ENCODE data around the gene SLC9A2. TPM values are rescaled to one million over a fixed set of nuclear protein-coding genes. Genes with fewer than 3 reads are reported as not detected.

The SLC9A2 gene
- total RNA-seq, 1 donor from 2014 or later: not detected

GRCh38 chr2:102620332-102620731, 979 bp downstream of the SLC9A2 start:
- CTCF ChIA-PET: no interaction called here

GRCh38 chr2:102621630-102622029, 2.3 kb downstream of the SLC9A2 start:
- H3K9me3 Mint-ChIP-seq: no peaks in the 10 kb centered on the region
- intact Hi-C loops (cut with micrococcal nuclease): no loop called here
- DNase-seq: no peak
- peaks cover 7% of the 10 kb centered on the region for H3K4me1 Mint-ChIP-seq
- H3K27ac Mint-ChIP-seq: no peak overlapping the region
- no peak for ATAC-seq (ENCODE audit: low read depth)
- no peak overlapping the region for H3K4me3 Mint-ChIP-seq
- CTCF ChIA-PET: no interaction called here
- H3K36me3 Mint-ChIP-seq (ENCODE audit: low read depth): no peaks in the 10 kb centered on the region
- peaks cover 37% of the 10 kb centered on the region for H3K27me3 Mint-ChIP-seq
- POLR2A ChIA-PET: no interaction called here
- TF ChIP-seq, protein P1, sequence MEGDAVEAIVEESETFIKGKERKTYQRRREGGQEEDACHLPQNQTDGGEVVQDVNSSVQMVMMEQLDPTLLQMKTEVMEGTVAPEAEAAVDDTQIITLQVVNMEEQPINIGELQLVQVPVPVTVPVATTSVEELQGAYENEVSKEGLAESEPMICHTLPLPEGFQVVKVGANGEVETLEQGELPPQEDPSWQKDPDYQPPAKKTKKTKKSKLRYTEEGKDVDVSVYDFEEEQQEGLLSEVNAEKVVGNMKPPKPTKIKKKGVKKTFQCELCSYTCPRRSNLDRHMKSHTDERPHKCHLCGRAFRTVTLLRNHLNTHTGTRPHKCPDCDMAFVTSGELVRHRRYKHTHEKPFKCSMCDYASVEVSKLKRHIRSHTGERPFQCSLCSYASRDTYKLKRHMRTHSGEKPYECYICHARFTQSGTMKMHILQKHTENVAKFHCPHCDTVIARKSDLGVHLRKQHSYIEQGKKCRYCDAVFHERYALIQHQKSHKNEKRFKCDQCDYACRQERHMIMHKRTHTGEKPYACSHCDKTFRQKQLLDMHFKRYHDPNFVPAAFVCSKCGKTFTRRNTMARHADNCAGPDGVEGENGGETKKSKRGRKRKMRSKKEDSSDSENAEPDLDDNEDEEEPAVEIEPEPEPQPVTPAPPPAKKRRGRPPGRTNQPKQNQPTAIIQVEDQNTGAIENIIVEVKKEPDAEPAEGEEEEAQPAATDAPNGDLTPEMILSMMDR (IDR thresholded peaks at IDR 0.05): no peak

More at GRCh38 chr2:102620332-102620731, 979 bp downstream of the SLC9A2 start:
- H3K36me3 Mint-ChIP-seq (ENCODE audit: low read depth): no peaks in the 10 kb centered on the region
- peaks cover 45% of the 10 kb centered on the region for H3K27me3 Mint-ChIP-seq
- ATAC-seq (ENCODE audit: low read depth): no peak
- no peaks in the 10 kb centered on the region for H3K9me3 Mint-ChIP-seq
- no peak overlapping the region for H3K4me3 Mint-ChIP-seq
- H3K4me1 Mint-ChIP-seq: peaks cover 7% of the 10 kb centered on the region
- TF ChIP-seq, protein P1 (IDR thresholded peaks at IDR 0.05): no peak
- POLR2A ChIA-PET: no interaction called here
- DNase-seq: no peak
- no peak overlapping the region for H3K27ac Mint-ChIP-seq
- intact Hi-C loops (cut with micrococcal nuclease): no loop called here

DNA sequence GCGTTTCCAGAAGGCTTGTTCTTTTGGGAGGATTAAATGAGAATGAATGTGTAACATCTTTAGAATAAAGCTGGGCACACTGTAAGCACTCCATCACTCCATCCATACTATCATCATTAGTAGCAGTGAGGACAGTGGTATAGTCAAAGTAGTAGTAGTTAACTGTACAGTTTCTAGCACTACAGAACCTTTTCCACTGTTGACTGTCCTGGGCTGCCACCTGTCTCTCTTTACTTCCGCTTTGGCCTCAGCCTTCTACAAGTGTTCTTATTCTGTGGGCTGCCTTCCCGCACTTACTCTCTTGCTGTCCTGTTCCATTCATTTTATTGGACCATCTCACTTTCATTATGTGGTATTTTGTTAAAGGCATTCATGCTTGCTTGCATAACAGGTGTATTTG, 3.3 kb downstream of the SLC9A2 start:
- H3K9me3 Mint-ChIP-seq: no peaks in the 10 kb centered on the region
- H3K4me1 Mint-ChIP-seq: peaks cover 7% of the 10 kb centered on the region
- DNase-seq (no peak), ATAC-seq (ENCODE audit: low read depth) (no peak)
- TF ChIP-seq, protein P1 (IDR thresholded peaks at IDR 0.05): no peak
- intact Hi-C loops (cut with micrococcal nuclease): no loop called here
- ChIA-PET POLR2A (no interaction called here), CTCF (no interaction called here)
- no peaks in the 10 kb centered on the region for H3K36me3 Mint-ChIP-seq (ENCODE audit: low read depth)
- peaks cover 30% of the 10 kb centered on the region for H3K27me3 Mint-ChIP-seq
- H3K27ac Mint-ChIP-seq: no peak overlapping the region
- no peak overlapping the region for H3K4me3 Mint-ChIP-seq

DNA sequence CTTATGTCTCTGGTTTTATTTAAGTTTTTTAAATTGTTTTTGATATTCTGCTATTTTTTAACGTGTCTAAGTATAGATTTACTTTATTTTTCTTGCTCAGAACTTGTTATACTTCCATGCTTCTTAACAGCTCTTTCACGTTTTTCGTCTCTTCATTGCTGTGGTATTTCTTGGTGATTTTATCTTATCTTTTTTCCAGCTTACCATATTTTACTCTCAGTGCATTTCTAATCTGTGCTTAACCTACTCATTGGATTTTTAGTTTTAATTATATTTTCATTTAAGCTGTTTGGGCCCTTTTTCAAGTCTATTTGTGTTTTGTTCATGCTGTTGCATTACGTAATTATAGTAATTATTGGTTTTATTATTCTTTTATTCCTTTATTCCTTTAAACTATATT, 11.1 kb downstream of the SLC9A2 start:
- POLR2A ChIA-PET: no interaction called here
- CTCF ChIA-PET: no interaction called here
- TF ChIP-seq, protein P1 (IDR thresholded peaks at IDR 0.05): no peak
- H3K4me1 Mint-ChIP-seq: no peaks in the 10 kb centered on the region
- no peak overlapping the region for H3K4me3 Mint-ChIP-seq
- H3K9me3 Mint-ChIP-seq: no peaks in the 10 kb centered on the region
- H3K27ac Mint-ChIP-seq: no peak overlapping the region
- ATAC-seq (ENCODE audit: low read depth) (no peak), DNase-seq (no peak)
- intact Hi-C loops (cut with micrococcal nuclease): no loop called here
- H3K36me3 Mint-ChIP-seq (ENCODE audit: low read depth): no peaks in the 10 kb centered on the region
- H3K27me3 Mint-ChIP-seq: peaks cover 3% of the 10 kb centered on the region

DNA sequence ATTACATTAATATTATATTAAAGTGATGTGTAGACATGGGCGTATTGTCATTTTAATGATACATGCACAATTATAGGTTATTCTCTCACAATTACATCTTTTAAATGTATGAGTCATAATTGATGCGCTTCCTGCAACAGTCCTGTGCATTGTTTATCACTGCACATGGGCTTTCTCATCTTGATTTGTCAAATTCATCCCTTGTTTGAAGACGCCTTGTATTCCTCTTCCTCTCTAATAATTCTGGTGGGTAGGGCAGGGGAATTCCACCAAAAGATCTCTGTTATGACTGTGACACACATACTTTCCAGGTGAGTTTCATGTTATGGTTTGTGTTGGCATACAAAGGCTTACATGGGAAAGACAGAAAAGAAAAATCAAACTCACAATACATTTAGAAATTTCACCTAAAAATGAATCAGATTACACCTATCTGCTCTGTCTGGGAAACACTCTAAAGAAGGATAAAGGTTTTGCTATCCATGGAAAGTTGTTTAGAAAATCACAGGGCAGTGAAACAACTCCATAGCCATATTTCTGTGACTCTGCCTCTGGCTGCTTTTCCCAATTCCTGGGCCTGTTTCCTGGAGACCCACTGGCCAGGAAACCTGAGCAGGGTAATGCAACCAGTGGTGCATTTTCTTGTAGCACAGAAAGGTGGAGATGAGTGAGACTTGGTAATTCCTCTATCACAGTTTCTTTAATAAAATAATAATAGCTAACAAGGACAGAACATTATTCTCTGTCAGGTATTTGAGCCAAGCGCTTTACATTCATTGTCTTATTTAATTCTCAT, 13.2 kb downstream of the SLC9A2 start:
- Mint-ChIP-seq H3K4me1 (no peaks in the 10 kb centered on the region), H3K36me3 (ENCODE audit: low read depth) (no peaks in the 10 kb centered on the region), H3K4me3 (no peak overlapping the region), H3K27me3 (peaks cover 5% of the 10 kb centered on the region), H3K27ac (no peak overlapping the region), H3K9me3 (no peaks in the 10 kb centered on the region)
- intact Hi-C loops (cut with micrococcal nuclease): no loop called here
- POLR2A ChIA-PET: no interaction called here
- no peak for ATAC-seq (ENCODE audit: low read depth)
- no peak for DNase-seq
- TF ChIP-seq, protein P1 (IDR thresholded peaks at IDR 0.05): no peak
- CTCF ChIA-PET: no interaction called here

All from activated B cell treated with CpG ODN at 0.5 μM for 24 hours (primary cell).